Ascending aorta (tissue), 2 donors: Measurements from ENCODE around the gene COL2A1. TPM values are rescaled to one million over a fixed set of nuclear protein-coding genes. Genes with fewer than 3 reads are reported as not detected.
"Not testable (repeated sequence)": the region's sequence is repeated elsewhere in the genome, so short reads cannot be mapped to it uniquely, and the experiment has no call there.

Experiments used
- DNase-seq, 2 donors: peaks; one replicate each; pipeline ENCODE4 v3.0.0-alpha.2; 2019; ENCODE audit warnings: low spot score in 2 of 2
- H3K27ac ChIP-seq, 2 donors: fragments of 200-600 bp; sonication (generic); one replicate each; pipeline ENCODE4 v1.5.1; 2016 to 2017; ENCODE audit warnings: mild to moderate bottlenecking in 1 of 2
- H3K27me3 ChIP-seq: fragments of 200-600 bp; sonication (generic); one replicate; pipeline ENCODE4 v1.5.1; 2017
- H3K36me3 ChIP-seq, 2 donors: fragments of 200-600 bp; sonication (generic); one replicate each; pipeline ENCODE4 v1.5.1; 2016
- H3K4me1 ChIP-seq, 2 donors: fragments of 200-600 bp; sonication (generic); one replicate each; pipeline ENCODE4 v1.5.1; 2016 to 2017; ENCODE audit warnings: mild to moderate bottlenecking in 1 of 2
- H3K4me3 ChIP-seq, 2 donors: fragments of 200-600 bp; sonication (generic); one replicate each; pipeline ENCODE4 v1.5.1; 2016 to 2017; ENCODE audit warnings: mild to moderate bottlenecking in 1 of 2
- H3K9me3 ChIP-seq, 2 donors: fragments of 200-600 bp; sonication (generic); one replicate each; pipeline ENCODE4 v1.5.1; 2016
- CTCF ChIP-seq, 3 experiments: fragments of 200-600 bp in 2 of 3; fragments of 450-650 bp in 1 of 3; sonication (generic) in 2 of 3; IDR thresholded peaks; one replicate each; pipeline ENCODE4 v1.5.1; 2016 to 2019; ENCODE audit warnings: antibody characterized with exemption in 3 of 3, mild to moderate bottlenecking in 1 of 3, moderate library complexity in 1 of 3
- intact Hi-C: fragments of 100-400 bp; cut with DNase I; formaldehyde crosslinking; loops from one replicate; pipeline ENCODE4 v1.15.1; 2023
- total RNA-seq: library from RNA; depleted of rRNA; stranded (reverse); fragments of >200 nt; gene quantifications from one replicate; pipeline ENCODE4 v1.1.0, GENCODE V29; 2016

Gene COL2A1
- total RNA-seq, 1 donor from 2014 or later = not detected

- intact Hi-C loops = loop anchor here (10.0 kb wide), 2 partner anchors 219 to 261 kb away; partner anchors contain the start of genes CCDC184 and RPAP3
- H3K36me3 ChIP-seq = peaks cover 0 to 15% of the 10 kb centered on the region in 2 donors
- H3K27me3 ChIP-seq = no peaks in the 10 kb centered on the region
- no peak for TF ChIP-seq CTCF (IDR thresholded peaks at IDR 0.05)
- H3K4me1 ChIP-seq = peaks cover 3 to 16% of the 10 kb centered on the region in 2 donors
- peak overlapping the region in 1 of 2 donors; percentile 3 for H3K27ac ChIP-seq
- no peaks in the 10 kb centered on the region for H3K9me3 ChIP-seq
- DNase-seq = no peak
- H3K4me3 ChIP-seq = no peak overlapping the region
Observed at GRCh38 chr12:47965581-47965980, 38.7 kb downstream of the COL2A1 start.

- TF ChIP-seq CTCF (IDR thresholded peaks at IDR 0.05) = no peak
- no peaks in the 10 kb centered on the region for H3K9me3 ChIP-seq
- H3K4me1 ChIP-seq = peaks cover 3 to 16% of the 10 kb centered on the region in 2 donors
- DNase-seq = peak in 1 of 2 donors; percentile 73
- peak overlapping the region; percentile 42 to 60 for H3K27ac ChIP-seq
- peak overlapping the region; percentile 81 to 96 for H3K4me3 ChIP-seq
- intact Hi-C loops = loop anchor here (10.0 kb wide), 2 partner anchors 221 to 259 kb away; partner anchors contain the start of genes CCDC184 and RPAP3
- H3K27me3 ChIP-seq = no peaks in the 10 kb centered on the region
- peaks cover 0 to 13% of the 10 kb centered on the region in 2 donors for H3K36me3 ChIP-seq
Observed at GRCh38 chr12:47964106-47964728, 40.1 kb downstream of the COL2A1 start.

GRCh38 chr12:47963340-47964040, 40.8 kb downstream of the COL2A1 start, which contains the start of gene TMEM106C:
Gene TMEM106C (plus strand): TSS chr12:47963596. CDS start chr12:47964237, 641 bp downstream.
- peaks cover 0 to 7% of the 10 kb centered on the region in 2 donors for H3K36me3 ChIP-seq
- peak within 1 kb of the TSS; percentile 53 to 60 for H3K27ac ChIP-seq
- H3K4me3 ChIP-seq = peak within 1 kb of the TSS; percentile 81 to 96
- peaks cover 3 to 16% of the 10 kb centered on the region in 2 donors for H3K4me1 ChIP-seq
- intact Hi-C loops = loop anchor here (2.0 to 10.0 kb wide), 3 partner anchors 59 to 259 kb away; partner anchors contain the start of genes CCDC184, RPAP3 and VDR
- H3K9me3 ChIP-seq = no peaks in the 10 kb centered on the region
- DNase-seq = peak; percentile 48 to 95
- peak; percentile 91 to 99 (median 98) for TF ChIP-seq CTCF (IDR thresholded peaks at IDR 0.05)
- no peaks in the 10 kb centered on the region for H3K27me3 ChIP-seq

- no peak for TF ChIP-seq CTCF (IDR thresholded peaks at IDR 0.05)
- DNase-seq = no peak
- H3K27me3 ChIP-seq = no peaks in the 10 kb centered on the region
- intact Hi-C loops = loop anchor here (2.0 to 10.0 kb wide), 3 partner anchors 57 to 257 kb away; partner anchors contain the start of genes CCDC184, RPAP3 and VDR
- peaks cover 0 to 5% of the 10 kb centered on the region in 2 donors for H3K36me3 ChIP-seq
- H3K4me3 ChIP-seq = no peak overlapping the region
- peaks cover 3 to 14% of the 10 kb centered on the region in 2 donors for H3K4me1 ChIP-seq
- no peaks in the 10 kb centered on the region for H3K9me3 ChIP-seq
- H3K27ac ChIP-seq = no peak overlapping the region
Observed at GRCh38 chr12:47962198-47962597, 42.1 kb downstream of the COL2A1 start.

- DNase-seq, H3K36me3 ChIP-seq, H3K9me3 ChIP-seq, H3K27ac ChIP-seq, H3K4me3 ChIP-seq, H3K4me1 ChIP-seq, intact Hi-C loops, H3K27me3 ChIP-seq: not testable (repeated sequence)
Observed at GRCh38 chr12:47957671-47958070, 46.6 kb downstream of the COL2A1 start.

GRCh38 chr12:47955059-47955458, 49.2 kb downstream of the COL2A1 start:
- no peaks in the 10 kb centered on the region for H3K4me1 ChIP-seq
- TF ChIP-seq CTCF (IDR thresholded peaks at IDR 0.05) = no peak
- H3K9me3 ChIP-seq = no peaks in the 10 kb centered on the region
- H3K27ac ChIP-seq = no peak overlapping the region
- intact Hi-C loops = no loop called here
- no peaks in the 10 kb centered on the region for H3K27me3 ChIP-seq
- DNase-seq = no peak
- no peaks in the 10 kb centered on the region for H3K36me3 ChIP-seq
- no peak overlapping the region for H3K4me3 ChIP-seq
